ENCODE data around the gene CYP2A13.

- no peak for TF ChIP-seq EZH2 (IDR thresholded peaks at IDR 0.05; ENCODE audit: low read length, unreplicated experiment)
- no peak for TF ChIP-seq CTCF (conservative IDR thresholded peaks at IDR 0.05; ENCODE audit: low read depth, low read length)
- TF ChIP-seq EZH2phosphoT487 (IDR thresholded peaks at IDR 0.05; ENCODE audit: borderline replicate concordance, low read length): no peak
These were observed 17.9 kb downstream of the CYP2A13 start for GRCh38 chr19:41106177-41106576.
